ENCODE data around the gene PCSK4. TPM values are rescaled to one million over a fixed set of nuclear protein-coding genes. Genes with fewer than 3 reads are reported as not detected.

PCSK4 gene
- total RNA-seq, 1 experiment from 2014 or later, result 9.9 TPM

DNA sequence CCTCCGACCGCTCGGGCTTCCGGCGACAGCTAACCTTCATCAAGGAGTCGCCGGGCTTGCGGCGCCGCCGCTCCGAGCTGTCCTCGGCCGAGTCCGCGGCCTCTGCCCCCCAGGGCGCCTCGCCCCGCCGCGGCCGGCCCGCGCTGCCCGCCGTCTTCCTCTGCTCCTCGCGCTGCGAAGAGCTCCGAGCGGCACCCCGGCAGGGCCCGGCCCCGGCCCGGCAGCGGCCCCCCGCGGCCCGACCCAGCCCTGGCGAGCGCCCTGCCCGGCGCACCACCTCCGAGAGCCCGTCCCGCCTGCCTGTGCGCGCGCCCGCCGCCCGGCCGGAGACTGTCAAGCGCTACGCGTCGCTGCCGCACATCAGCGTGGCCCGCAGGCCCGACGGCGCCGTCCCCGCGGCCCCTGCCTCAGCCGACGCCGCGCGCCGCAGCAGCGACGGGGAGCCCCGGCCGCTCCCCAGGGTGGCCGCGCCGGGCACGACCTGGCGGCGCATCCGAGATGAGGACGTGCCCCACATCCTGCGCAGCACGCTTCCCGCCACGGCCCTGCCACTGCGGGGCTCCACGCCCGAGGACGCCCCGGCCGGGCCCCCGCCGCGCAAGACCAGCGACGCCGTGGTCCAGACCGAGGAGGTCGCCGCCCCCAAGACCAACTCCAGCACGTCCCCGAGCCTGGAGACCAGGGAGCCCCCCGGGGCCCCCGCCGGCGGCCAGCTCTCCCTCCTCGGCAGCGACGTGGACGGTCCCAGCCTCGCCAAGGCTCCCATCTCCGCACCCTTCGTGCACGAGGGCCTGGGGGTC lies 20.7 kb downstream of the PCSK4 start:
- intact Hi-C loops (cut with micrococcal nuclease; ENCODE audit: unreplicated experiment), result no loop called here
- H3K27me3 ChIP-seq (ENCODE audit: control insufficient read depth, insufficient read depth, low read length), result no peaks in the 10 kb centered on the region
- no TSS peak for BruUV-seq (replicated peaks)
- no peak overlapping the region for H3K4me3 ChIP-seq (ENCODE audit: low read depth in 2 of 2, low read length in 2 of 2)
- ChIA-PET POLR2A (no interaction called here), CTCF (no interaction called here)
- ATAC-seq (no peak), DNase-seq (ENCODE audit: low read depth, low spot score) (no peak)
- no peak overlapping the region for H3K27ac ChIP-seq (ENCODE audit: low read length)
- H3K36me3 ChIP-seq (ENCODE audit: control insufficient read depth, insufficient read depth, low read length), result no peaks in the 10 kb centered on the region
- H3K9me3 ChIP-seq (ENCODE audit: control insufficient read depth, insufficient read depth, low read depth, low read length), result no peaks in the 10 kb centered on the region
- in situ Hi-C loops (cut with HindIII; ENCODE audit: low pct_unique_long_range_greater_than_20kb, low sequenced_read_pairs), result no loop called here
- TF ChIP-seq TCF7L2 (IDR thresholded peaks at IDR 0.05; ENCODE audit: low read depth, low read length), result no peak
- TF ChIP-seq POLR2AphosphoS5 (IDR thresholded peaks at IDR 0.05; ENCODE audit: low read depth, low read length), result no peak
- no peak for TF ChIP-seq SIN3A (IDR thresholded peaks at IDR 0.05; ENCODE audit: borderline replicate concordance, insufficient read depth, low read depth, low read length)
- TF ChIP-seq, protein P1, sequence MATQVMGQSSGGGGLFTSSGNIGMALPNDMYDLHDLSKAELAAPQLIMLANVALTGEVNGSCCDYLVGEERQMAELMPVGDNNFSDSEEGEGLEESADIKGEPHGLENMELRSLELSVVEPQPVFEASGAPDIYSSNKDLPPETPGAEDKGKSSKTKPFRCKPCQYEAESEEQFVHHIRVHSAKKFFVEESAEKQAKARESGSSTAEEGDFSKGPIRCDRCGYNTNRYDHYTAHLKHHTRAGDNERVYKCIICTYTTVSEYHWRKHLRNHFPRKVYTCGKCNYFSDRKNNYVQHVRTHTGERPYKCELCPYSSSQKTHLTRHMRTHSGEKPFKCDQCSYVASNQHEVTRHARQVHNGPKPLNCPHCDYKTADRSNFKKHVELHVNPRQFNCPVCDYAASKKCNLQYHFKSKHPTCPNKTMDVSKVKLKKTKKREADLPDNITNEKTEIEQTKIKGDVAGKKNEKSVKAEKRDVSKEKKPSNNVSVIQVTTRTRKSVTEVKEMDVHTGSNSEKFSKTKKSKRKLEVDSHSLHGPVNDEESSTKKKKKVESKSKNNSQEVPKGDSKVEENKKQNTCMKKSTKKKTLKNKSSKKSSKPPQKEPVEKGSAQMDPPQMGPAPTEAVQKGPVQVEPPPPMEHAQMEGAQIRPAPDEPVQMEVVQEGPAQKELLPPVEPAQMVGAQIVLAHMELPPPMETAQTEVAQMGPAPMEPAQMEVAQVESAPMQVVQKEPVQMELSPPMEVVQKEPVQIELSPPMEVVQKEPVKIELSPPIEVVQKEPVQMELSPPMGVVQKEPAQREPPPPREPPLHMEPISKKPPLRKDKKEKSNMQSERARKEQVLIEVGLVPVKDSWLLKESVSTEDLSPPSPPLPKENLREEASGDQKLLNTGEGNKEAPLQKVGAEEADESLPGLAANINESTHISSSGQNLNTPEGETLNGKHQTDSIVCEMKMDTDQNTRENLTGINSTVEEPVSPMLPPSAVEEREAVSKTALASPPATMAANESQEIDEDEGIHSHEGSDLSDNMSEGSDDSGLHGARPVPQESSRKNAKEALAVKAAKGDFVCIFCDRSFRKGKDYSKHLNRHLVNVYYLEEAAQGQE (IDR thresholded peaks at IDR 0.05; ENCODE audit: insufficient read depth in 1 of 2, low read depth in 2 of 2, low read length in 1 of 2), result no peak
- TF ChIP-seq, protein P2, sequence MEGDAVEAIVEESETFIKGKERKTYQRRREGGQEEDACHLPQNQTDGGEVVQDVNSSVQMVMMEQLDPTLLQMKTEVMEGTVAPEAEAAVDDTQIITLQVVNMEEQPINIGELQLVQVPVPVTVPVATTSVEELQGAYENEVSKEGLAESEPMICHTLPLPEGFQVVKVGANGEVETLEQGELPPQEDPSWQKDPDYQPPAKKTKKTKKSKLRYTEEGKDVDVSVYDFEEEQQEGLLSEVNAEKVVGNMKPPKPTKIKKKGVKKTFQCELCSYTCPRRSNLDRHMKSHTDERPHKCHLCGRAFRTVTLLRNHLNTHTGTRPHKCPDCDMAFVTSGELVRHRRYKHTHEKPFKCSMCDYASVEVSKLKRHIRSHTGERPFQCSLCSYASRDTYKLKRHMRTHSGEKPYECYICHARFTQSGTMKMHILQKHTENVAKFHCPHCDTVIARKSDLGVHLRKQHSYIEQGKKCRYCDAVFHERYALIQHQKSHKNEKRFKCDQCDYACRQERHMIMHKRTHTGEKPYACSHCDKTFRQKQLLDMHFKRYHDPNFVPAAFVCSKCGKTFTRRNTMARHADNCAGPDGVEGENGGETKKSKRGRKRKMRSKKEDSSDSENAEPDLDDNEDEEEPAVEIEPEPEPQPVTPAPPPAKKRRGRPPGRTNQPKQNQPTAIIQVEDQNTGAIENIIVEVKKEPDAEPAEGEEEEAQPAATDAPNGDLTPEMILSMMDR (IDR thresholded peaks at IDR 0.05), result no peak
- no peaks in the 10 kb centered on the region for H3K4me1 ChIP-seq (ENCODE audit: control insufficient read depth, insufficient read depth, low read length)

DNA sequence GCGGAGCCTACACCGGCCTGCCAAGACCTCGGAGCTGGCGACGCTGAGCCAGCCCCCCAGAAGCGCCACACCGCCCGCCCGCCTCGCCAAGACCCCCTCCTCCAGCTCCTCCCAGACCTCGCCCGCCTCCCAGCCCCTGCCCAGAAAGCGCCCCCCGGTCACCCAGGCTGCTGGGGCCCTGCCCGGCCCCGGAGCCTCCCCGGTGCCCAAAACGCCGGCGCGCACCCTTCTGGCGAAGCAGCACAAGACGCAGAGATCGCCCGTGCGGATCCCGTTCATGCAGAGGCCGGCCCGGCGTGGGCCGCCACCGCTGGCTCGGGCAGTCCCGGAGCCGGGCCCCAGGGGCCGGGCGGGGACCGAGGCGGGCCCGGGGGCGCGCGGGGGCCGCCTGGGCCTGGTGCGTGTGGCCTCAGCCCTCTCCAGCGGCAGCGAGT lies 21.3 kb downstream of the PCSK4 start:
- DNase-seq (ENCODE audit: low read depth, low spot score) (no peak), ATAC-seq (no peak)
- no peak overlapping the region for H3K27ac ChIP-seq (ENCODE audit: low read length)
- no peaks in the 10 kb centered on the region for H3K27me3 ChIP-seq (ENCODE audit: control insufficient read depth, insufficient read depth, low read length)
- no peaks in the 10 kb centered on the region for H3K4me1 ChIP-seq (ENCODE audit: control insufficient read depth, insufficient read depth, low read length)
- intact Hi-C loops (cut with micrococcal nuclease; ENCODE audit: unreplicated experiment) (no loop called here), in situ Hi-C loops (cut with HindIII; ENCODE audit: low pct_unique_long_range_greater_than_20kb, low sequenced_read_pairs) (no loop called here)
- no peaks in the 10 kb centered on the region for H3K36me3 ChIP-seq (ENCODE audit: control insufficient read depth, insufficient read depth, low read length)
- no TSS peak for BruUV-seq (replicated peaks)
- TF ChIP-seq, protein P1 (IDR thresholded peaks at IDR 0.05; ENCODE audit: insufficient read depth in 1 of 2, low read depth in 2 of 2, low read length in 1 of 2), result no peak
- TF ChIP-seq, protein P2 (IDR thresholded peaks at IDR 0.05), result no peak
- TF ChIP-seq TCF7L2 (IDR thresholded peaks at IDR 0.05; ENCODE audit: low read depth, low read length) (no peak), POLR2AphosphoS5 (IDR thresholded peaks at IDR 0.05; ENCODE audit: low read depth, low read length) (no peak), SIN3A (IDR thresholded peaks at IDR 0.05; ENCODE audit: borderline replicate concordance, insufficient read depth, low read depth, low read length) (no peak)
- POLR2A ChIA-PET, result no interaction called here
- CTCF ChIA-PET, result no interaction called here
- H3K4me3 ChIP-seq (ENCODE audit: low read depth in 2 of 2, low read length in 2 of 2), result no peak overlapping the region
- no peaks in the 10 kb centered on the region for H3K9me3 ChIP-seq (ENCODE audit: control insufficient read depth, insufficient read depth, low read depth, low read length)

Data from Panc1 (cell line).